Activated CD4-positive, alpha-beta T cell treated with anti-CD3 and anti-CD28 coated beads, Interleukin-2, amount 50 U/mL, for 1 hour (primary cell): Measurements from ENCODE around the gene BTNL3.

Source experiments
- DNase-seq: peaks from one replicate; pipeline ENCODE4 v3.0.0-alpha.2; 2020

The BTNL3 gene

GRCh38 chr5:181047921-181048320 is 59.3 kb downstream of the BTNL3 start:
- no peak for DNase-seq

DNA sequence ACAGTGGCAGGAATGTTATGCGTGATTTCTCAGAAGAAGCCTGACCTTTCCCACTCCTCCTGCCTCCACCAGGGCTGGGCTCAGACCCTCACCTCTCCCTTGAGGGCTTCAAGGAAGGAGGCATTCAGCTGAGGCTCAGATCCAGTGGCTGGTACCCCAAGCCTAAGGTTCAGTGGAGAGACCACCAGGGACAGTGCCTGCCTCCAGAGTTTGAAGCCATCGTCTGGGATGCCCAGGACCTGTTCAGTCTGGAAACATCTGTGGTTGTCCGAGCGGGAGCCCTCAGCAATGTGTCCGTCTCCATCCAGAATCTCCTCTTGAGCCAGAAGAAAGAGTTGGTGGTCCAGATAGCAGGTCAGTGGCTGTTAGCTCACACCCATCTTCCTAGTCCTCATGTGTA is 61.4 kb downstream of the BTNL3 start:
- no peak for DNase-seq

GRCh38 chr5:181051841-181052671 is 63.4 kb downstream of the BTNL3 start:
- no peak for DNase-seq

DNA sequence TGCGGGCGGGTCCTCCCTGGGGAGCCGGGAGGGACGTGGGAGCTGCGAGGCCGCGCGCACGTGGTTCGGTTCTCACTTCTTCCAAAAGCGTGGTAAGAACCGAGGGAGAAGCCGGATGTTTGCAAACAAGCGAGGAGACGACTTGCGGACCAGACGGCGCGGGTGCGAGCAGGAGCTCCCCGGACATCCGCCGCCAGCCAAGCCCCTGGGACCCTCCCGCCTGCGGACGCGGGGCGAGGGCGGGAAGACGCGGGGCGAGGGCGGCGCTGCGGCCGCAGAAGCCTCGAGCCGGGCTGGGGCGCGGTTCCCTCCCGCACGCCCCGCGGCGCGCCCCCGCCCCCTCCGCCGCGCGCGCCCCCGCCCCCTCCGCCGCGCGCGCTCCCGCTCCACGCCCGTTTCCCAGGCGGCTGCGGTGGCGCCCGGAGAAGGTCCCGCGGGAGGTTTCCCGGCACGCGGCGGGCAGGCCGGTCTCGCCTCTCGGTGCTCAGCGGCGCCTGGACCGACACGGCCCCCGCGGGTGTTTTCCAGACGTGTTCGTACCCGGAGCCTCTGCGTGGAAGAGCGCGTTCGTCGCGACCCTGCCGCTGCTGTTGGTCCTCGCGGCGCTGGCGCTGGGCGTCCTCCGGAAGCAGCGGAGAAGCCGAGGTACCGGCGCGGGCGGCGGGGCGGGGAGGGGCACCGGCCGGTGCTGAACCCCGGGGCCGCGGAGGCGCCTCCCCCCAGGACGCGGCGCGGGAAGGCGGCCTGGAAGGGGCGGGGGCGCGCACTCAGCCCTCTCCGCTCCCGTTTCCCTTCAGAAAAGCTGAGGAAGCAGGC is 64.2 kb downstream of the BTNL3 start:
- DNase-seq: no peak

- DNase-seq: no peak
Measured at GRCh38 chr5:181053488-181054121, 65.0 kb downstream of the BTNL3 start.

DNA sequence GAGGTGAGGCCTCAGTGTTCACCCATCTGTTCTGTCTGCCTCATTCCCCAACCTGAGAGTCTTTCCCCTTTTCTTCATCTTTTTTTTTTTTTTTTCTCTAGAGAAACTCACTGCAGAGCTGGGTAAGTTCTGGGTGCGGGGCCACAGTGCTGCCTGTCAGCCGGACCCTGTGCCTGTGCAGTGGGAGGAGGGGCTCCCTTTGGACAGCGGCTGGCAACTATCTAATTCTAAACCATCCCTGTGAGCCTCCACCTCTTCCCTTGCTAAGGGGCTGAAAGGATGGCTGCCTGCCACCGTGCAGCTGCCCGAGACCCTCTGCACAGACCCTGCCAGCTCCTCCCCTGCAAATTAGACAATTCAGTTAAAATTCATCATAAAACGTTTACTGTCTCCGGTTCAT is 65.5 kb downstream of the BTNL3 start:
- no peak for DNase-seq

GRCh38 chr5:181054871-181055459 is 66.3 kb downstream of the BTNL3 start:
- DNase-seq: no peak
